ENCODE results near the gene TBC1D8.
A peak's percentile ranks its signal among the peaks of the same experiment; 100 is the strongest.

Gene TBC1D8

DNA sequence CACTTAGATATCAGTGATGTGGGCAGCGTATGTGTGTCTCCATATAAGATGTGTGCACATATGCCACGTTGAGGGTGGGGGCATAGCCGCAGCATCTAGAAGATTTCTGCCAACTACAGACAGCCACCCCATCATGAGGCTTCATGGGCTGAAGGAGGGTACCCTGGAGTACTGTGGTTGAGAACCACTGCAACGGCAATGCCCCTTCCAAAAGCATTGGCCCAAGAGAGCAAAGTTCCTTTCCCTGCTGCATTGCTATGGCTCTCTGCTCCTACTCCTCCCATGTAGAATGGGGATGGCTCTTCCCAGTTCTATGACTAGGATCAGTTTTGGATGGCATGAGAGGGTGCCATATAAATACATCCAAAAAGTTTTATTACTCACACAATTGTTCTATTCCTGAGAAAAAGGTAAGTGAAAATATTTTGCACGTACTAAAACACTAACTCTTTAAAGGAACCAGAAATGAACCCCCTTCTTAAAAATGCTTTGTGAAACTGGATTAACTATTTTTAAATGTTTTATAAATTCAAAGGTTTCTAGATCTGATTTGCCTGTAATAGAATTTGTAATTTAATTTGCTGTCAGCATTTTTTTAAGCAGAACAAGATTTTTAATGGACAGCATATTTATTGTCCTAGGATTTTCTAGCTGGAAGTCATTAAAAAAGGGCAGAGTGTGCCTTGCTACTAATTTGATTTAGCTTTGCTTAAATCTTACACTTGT, 153.5 kb downstream of the TBC1D8 start:
- DNase-seq (ENCODE audit: low read depth), result no peak

DNA sequence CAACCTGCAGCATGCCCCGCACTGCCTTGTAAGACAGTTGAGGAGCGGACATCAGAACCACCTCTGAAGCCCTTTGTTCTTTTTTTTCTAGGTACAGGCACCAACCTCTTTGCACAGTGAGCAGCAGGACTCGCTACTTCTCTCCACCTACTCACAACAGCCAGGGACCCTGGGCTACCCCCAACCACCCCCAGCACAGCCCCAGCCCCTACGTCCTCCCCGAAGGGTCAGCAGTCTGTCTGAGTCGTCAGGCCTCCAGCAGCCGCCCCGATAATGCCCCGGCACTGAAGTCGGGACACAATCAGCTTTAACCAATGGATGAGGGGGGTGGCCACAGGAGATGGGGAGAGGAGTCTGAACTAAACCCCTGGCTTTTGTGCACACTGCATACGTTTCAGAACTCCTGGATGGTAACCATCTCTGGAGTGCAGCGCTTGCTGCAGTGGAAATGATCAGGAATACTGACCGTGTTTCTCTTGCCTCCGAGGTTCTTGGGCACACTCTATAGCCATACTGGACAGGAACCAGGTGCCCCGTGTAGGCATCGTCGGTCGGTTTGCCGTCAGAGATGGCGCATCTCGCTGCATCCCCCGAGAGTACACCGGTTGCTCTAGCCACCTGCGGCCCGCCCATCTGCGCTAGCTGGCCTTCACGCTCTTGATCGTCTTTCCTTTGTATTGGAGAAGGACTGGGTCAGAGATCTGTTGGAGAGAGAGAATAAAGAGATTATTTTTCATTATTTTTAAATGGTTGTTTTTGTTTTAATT, 155.7 kb downstream of the TBC1D8 start:
- no peak for DNase-seq (ENCODE audit: low read depth)

DNA sequence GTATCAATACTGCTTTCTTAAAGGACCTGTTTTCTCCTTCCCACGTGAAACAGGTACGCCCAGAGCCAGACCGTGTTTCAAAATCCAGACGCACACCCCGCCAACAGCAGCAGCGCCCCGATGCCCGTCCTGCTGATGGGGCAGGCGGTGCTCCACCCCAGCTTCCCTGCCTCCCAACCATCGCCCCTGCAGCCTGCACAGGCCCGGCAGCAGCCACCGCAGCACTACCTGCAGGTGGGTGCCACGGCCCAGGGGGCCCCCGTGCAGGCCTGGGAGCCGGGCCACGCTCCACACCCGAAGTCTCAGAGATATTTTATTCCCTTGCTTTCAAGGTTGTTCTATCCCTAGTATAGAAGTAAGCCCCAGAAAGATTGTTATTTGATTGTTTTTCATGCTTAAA, 157.9 kb downstream of the TBC1D8 start:
- DNase-seq (ENCODE audit: low read depth), result no peak

DNA sequence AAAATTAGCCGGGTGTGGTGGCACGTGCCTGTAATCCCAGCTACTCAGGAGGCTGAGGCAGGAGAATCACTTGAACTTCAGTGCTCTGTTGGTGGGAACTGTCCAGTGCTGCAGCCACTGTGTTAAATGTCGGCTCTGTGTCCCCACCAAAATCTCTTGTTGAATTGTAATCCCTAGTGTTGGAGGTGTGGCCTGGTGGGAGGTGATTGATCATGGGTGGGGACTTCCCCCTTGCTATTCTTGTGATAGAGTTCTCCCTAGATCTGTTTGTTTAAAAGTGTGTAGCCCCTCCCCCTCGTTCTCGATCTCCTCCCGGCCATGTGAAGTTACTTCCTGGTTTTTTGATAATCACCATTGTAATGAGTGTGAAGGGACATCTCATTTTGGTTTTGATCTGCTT, 158.9 kb downstream of the TBC1D8 start:
- no peak for DNase-seq (ENCODE audit: low read depth)

DNA sequence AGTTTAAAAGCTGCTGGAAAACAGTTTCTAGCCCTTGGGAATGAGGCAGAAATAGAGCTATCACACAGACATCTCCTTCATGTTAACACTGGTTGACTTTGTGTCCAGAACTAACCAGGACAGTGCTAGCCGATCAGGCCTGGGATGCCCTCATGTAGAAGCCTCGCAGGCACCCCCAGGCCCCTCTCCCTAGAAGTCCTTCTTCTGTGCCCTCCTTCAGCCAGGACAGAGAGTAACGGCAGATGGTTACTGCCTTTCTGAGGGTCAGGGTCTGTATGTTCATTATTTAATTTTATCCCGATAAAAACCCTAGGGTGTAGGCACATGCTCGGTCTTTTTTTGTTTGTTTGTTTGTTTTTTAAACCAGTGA, 159.8 kb downstream of the TBC1D8 start:
- DNase-seq (ENCODE audit: low read depth), result no peak

DNA sequence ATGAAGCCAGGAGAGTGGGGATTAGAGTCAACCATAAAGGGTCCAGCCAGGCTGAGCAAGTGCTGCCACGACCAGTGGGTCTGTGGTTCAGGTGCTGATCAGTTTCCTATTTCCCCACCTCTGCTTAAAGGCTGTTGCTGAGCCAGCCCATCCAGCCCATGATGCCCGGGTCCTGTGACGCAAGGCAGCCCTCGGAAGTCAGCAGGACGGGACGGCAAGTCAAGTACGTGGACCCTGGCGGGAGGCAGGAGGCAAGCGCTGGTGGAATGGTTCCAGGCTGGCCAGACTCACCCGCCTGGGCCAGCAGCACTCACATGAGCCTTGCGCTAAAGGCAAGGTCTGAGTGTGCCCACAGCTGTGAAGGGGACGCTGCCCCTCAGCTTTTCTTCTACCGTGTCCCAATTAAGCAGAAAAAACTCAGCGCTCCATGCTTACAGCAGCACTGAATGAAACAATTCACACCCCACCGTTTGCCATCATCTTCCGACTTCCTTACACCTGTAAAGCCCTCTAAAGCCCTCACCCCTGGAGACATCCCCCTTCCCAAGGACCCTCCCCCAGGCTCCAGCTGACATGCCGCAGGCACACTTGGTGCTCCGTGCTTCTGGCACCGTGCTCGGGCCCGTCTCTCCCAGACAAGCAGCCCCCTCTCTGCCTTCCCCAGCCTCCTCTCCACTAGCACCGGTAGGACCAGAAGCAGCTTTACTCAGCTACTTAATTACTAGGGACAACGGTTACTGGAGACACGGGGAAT, 160.4 kb downstream of the TBC1D8 start:
- DNase-seq (ENCODE audit: low read depth), result no peak

DNA sequence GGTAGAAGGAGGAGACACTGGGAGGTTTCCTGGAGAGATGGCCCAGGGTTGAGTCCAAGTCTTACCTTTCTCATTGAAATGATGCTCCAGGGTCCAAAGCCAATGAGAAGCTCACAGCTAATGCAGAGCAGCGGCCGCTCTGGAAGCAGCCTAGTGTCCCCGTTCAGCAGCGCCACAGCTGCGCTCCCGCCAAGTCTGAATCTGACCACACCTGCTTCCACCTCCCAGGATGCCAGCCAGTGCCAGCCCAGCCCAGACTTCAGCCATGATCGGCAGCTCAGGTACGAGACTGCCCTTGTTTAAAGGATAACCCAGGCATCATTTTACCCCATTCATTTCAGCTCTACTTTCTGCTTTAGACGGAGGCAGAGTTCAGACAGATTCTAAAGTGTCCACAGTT, 161.0 kb downstream of the TBC1D8 start:
- DNase-seq (ENCODE audit: low read depth), result no peak

DNA sequence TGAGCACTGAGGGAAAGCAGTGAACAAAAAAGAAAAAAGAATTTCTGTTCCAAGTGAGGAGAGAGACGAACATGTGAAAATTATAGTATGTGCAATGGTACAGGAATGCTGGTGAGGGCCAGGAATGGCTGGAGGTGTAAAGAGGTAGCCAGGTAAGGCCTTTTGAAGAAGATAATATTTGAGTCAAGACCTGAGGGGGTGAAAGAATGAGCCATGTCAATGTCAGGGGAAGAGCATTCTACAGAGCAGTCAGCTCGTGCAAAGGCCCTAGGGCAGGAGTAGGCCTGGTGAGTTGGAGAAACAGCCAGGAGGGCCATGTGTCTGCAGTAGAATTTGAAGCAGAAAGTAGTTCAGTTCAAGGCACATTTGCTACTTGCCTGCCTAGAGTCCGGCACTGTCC, 161.5 kb downstream of the TBC1D8 start:
- DNase-seq (ENCODE audit: low read depth), result no peak

DNA sequence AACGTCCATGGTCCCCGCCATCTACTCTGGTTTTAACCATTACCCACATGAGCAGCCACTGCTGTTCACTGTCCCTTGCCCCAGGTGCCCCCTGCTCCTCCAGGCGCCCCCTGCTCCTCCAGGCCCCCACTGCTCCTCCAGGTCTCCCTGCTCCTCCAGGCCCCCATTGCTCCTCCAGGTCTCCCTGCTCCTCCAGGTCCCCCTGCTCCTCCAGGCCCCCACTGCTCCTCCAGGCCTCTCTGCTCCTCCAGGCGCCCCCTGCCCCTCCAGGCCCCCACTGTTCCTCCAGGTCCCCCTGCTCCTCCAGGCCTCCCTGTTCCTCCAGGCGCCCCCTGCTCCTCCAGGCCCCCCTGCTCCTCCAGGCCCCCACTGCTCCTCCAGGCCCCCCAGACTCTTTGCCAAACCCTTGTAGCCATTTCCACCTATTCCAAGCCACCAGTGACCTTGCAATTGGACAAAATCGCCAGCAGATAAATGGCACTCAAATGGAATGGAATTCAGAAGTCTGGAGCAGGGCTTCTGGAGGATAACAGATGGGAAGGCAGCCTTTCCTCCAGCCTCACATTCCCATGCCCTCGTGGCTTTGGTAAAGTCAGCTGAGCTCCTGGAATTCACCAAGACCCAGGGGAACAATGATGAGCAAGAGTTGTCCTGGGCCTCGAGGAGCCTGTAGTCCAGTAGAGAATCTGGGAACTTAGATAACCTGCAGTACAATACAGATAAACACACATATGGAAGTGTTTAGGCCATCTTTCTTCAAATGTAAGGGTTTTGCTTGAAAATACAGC, 162.4 kb downstream of the TBC1D8 start:
- no peak for DNase-seq (ENCODE audit: low read depth)

DNA sequence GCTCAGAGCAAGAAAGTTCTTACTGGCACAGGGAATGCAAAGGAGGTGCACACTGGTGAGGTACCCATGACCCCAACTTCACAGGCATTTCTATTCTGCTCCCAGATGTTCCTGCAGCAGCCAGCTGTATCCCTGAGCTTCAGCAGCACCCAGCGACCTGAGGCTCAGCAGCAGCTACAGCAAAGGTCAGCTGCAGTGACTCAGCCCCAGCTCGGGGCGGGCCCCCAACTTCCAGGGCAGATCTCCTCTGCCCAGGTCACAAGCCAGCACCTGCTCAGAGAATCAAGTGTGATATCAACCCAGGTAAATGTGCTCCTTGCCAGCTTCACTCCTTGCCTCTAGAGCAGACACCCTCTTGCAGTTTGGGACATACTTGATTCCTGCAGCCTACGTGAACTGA, 163.2 kb downstream of the TBC1D8 start:
- DNase-seq (ENCODE audit: low read depth), result no peak

DNA sequence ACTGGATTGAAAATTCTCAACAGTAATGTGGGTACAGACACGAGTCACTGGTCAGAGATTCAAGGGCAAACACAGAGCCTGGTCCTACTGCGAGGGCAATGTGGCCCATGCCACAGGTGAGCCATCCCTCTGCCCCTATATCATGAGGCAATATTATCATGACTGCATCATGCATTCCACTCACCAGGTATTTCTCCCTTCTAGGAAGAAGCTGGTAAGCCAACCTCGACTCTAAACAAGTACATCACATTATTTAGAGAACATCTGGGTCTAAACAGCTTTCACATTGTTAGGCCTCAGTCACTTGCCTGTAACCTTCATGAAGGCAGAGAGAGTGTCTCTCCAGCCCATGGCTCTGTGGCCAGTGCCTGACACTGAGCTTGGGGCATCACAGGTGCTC, 163.6 kb downstream of the TBC1D8 start:
- no peak for DNase-seq (ENCODE audit: low read depth)

DNA sequence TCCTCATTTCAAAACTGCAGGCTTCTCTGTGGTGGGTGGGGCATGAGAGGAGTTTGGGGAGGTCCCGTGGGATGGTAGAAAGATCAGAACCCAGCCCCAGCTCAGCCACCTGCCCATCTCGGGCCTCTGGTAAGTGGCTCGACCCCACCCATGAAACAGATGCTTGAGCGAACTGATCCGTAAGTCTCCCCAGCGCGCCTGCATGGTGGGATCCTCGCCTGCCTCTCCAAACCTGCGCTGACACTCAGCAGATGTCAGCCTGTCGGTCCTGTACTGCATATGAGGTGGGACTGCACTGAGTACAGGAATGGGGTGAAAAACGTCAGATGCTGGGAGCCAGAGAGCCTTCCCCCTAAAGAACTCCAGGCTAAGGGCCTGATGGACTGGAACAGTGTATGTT, 165.0 kb downstream of the TBC1D8 start:
- DNase-seq (ENCODE audit: low read depth), result no peak

DNA sequence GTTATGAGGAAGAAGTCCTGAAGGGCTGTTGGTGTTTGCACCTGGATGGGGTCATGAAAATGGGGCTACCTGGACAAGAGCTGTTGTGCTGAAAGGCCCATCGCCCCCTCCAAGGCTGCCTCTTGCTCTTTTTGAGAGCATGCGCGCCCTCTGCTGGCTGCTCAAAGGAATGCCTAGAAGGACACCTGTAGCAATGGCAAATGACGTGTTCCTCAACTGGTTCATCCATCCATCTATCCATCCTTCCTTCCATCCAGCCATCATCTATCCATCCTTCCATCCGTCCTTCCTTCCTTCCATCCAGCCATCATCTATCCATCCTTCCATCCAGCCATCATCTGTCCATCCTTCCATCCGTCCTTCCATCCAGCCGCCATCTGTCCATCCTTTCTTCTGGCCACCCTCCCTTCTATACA, 166.3 kb downstream of the TBC1D8 start:
- peak; percentile 80 for DNase-seq (ENCODE audit: low read depth)

DNA sequence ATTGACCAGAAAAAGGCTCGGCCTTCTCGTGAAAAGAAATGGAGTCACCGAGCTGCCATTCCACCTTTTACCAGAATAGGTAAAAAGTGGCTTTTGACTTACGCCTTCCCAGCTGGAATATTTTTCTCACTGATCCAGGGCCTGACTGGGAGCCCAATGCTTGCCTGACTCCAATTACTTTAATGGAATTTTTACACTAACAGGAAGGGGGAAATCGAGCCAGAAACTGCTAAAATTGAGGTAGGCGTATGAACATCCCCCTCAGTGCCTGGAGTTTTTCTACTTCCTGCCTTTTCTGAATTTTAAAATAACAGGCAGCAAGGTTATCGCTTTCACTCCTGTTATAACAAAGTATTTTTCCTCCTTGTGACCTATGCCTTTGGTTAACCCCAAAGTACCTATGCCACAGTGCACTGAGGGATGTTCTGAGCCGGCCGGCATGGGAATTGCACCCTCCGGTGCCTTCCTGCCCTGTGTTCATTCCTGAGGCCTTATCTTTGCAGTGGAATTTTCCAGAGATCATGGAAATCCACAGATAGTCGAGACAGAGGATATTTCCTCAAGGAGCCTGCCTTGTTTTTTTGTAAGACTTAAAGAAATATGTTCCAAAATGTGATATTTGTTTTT, 167.4 kb downstream of the TBC1D8 start:
- no peak for DNase-seq (ENCODE audit: low read depth)

DNA sequence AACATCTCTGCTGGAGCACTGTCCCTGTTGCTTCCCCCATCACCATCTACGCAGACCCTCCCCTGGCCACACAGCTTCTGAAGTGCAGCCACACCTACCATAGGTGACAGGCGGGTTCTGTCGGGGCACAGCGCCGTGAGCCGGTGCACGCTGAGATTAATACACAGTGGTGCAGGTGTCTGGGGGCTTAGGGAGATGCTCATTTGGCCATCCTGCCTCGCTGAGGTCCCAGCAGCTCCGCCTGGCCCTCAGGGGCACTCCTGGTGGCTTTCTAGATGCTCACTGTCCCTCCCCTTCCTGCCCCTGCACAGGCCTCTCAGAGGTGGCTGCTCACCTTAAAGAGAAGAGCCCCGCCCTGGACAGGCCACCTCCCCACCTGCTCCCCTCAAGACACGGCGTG, 168.0 kb downstream of the TBC1D8 start:
- no peak for DNase-seq (ENCODE audit: low read depth)

DNA sequence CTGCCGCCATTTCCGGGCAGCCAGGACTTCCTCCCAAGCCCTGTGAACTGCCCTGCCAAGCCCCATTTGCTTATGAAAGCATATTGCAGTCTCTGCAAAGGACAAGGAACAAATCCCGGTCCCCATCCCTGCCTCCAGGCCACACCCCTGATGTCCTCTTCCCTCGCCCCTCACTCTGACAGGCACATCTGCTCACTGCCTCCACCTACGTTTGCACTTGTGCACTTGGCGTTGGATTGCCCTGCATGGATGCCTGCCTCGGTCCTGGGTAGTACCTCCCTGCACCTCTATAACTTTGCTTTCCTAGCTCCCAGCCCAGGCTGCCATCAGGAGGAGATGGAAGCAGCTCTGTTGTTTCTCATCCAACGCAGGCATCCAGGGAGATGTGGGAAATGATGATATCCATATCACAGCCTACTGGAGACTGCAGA, 168.7 kb downstream of the TBC1D8 start:
- no peak for DNase-seq (ENCODE audit: low read depth)

DNA sequence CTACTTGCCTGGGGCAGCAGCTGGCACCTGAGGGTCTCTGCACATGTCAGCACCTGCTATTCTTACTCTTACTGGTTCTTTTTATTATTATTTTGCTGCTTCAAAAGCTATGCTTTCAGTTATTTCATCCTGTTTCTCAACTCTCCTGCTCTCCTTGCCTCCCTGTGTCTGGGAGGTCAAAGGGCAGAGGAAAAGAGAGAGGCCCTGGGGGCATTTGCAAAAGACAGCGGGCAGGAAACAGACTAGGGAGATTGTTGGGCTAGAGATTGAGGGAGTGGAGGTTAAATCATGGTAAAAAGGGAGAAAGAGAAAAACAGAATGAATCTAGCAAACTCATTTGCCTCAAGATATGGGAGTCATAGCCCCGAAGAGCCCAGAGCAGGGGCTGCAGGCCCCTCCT, 170.2 kb downstream of the TBC1D8 start:
- DNase-seq (ENCODE audit: low read depth), result no peak

DNA sequence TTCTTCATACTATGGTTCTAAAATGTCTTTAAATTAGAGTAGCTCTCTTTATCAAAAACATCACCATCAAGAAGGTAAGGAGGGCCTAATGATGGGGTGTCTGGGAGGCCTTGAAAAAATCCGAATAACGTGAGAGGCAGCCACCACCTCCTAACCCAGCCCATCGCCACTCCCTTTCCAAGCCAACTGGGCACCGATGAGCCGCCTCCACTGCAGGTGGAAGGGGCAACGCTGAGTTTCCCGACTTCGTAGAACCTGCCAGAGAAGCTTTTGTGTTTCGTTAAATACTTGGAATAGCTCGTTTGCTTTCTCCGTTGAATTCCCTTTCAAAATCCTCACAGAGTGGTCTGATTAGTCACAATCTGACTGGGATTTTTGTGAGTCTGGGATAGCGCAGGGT, 171.1 kb downstream of the TBC1D8 start:
- DNase-seq (ENCODE audit: low read depth), result no peak

DNA sequence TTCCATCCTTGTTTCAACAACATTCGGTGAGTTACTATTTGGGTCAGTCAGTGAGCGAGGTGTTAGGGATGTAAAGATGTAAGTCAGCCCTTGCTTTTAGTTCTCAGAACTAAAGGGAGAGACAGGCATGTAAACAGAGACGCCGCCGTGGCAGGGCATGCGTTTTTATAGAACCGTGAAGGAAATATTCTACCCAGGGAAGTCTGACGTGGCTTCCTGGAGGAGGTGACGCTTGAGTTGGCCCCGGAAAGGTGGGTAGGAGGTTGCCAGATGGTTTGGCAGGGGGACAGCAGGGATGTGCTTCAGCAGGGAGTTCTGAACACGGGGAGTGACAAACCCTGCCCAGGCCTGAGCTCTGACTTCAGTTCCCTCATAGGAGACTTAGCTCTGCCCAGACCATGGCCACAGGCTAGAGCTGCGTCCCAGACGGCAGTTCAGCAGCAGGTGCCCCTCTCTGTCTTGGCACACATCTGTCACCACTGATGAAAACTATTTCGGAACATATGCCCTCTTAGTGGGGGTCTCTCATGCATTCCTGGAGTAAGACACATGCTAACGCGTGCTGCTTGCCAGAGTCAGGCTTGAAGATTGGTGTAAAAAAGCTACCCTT, 172.5 kb downstream of the TBC1D8 start:
- peak; percentile 82 for DNase-seq (ENCODE audit: low read depth)

DNA sequence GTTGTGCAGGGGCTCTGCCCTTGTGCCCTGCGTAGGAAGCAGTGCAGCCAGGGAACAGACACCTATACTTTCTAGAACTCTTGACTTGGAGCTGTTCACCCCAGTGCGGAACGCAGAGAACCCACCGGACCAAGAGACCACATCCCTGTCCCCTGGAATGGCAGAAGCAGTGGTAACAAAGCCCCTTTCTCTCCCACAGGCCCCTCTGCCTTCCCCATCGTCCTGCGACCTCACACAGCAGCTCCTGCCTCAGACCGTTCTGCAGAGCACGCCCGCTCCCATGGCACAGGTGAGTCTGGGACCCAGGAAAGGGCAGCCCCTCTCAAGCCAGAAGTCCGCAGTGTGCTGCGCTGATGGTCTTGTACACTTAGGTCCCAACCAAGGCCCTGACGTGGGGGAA, 173.7 kb downstream of the TBC1D8 start:
- DNase-seq (ENCODE audit: low read depth), result no peak

DNA sequence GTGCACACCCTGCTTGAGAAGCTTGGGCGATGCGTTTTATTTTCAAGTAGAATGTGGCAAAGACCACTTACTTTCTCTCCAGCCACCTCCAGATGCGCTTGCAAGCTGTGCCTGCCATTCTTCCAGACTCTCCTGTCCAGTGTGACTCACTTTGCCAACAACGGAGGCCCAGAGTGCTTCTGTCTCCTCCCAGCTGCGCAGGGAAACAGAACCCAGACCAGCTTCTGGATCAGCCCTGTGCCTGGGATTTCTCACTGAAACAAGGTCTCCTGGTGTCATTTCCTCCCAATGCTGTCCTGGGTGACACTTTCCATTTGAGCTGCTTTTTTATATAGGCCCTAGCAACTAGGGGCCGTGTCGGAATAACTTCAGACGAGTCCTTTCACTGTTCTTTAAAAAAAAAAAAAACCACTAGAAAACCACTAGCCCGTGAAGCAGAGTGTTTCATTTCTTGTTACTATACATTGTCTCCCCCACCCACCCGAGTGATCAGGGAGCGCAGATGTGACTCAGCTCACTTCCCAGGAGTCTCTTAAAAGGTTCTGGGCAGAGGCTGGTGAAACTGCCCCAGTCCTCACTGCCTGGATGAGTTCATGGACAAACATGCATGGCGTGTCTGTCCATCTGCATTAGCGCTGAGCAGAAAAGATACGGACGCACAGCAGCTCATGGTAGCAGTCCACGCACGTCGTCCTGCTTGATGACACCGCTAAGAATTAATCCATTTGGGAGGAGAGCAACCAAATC, 174.4 kb downstream of the TBC1D8 start:
- peak; percentile 29 for DNase-seq (ENCODE audit: low read depth)
